Tibial artery (tissue), 4 donors: ENCODE results near the gene TBC1D1.

ENCODE experiments used
- DNase-seq, 2 donors: peaks; one replicate each; pipeline ENCODE4 v3.0.0-alpha.2; 2019
- H3K27ac ChIP-seq, 2 donors: fragments of 200-600 bp; sonication (generic) in 1 of 2; 1 replicate in 1 of 2; 2 replicates in 1 of 2; pipeline ENCODE4 v1.5.1; 2018 to 2019; ENCODE audit warnings: mild to moderate bottlenecking in 1 of 2
- H3K27me3 ChIP-seq, 2 donors: fragments of 200-600 bp; sonication (generic) in 1 of 2; one replicate each; pipeline versions ENCODE4 v1.5.1 to v1.6.0; 2016 to 2019
- H3K36me3 ChIP-seq, 3 donors: fragments of 200-600 bp; sonication (generic) in 2 of 3; one replicate each; pipeline ENCODE4 v1.5.1; 2016 to 2019; ENCODE audit warnings: mild to moderate bottlenecking in 2 of 3
- H3K4me1 ChIP-seq, 4 donors: fragments of 200-600 bp; sonication (generic) in 2 of 4; 1 replicate in 3 of 4; 2 replicates in 1 of 4; pipeline ENCODE4 v1.5.1; 2016 to 2019
- H3K4me3 ChIP-seq, 2 donors: fragments of 200-600 bp; sonication (generic) in 1 of 2; 1 replicate in 1 of 2; 2 replicates in 1 of 2; pipeline ENCODE4 v1.5.1; 2018 to 2019; ENCODE audit warnings: mild to moderate bottlenecking in 2 of 2
- H3K9me3 ChIP-seq, 3 donors: fragments of 200-600 bp; sonication (generic) in 1 of 3; one replicate each; pipeline ENCODE4 v1.5.1; 2016 to 2019
- intact Hi-C: fragments of 100-400 bp; cut with DNase I; formaldehyde crosslinking; loops from one replicate; pipeline ENCODE4 v1.15.0; 2023; ENCODE audit warnings: low total_unique reads
- TF ChIP-seq, protein P1 (sequence below), 2 experiments: fragments of 200-600 bp in 1 of 2; fragments of 450-650 bp in 1 of 2; IDR thresholded peaks; one replicate each; pipeline ENCODE4 v1.5.1; 2017 to 2019; ENCODE audit warnings: antibody characterized with exemption in 2 of 2, mild to moderate bottlenecking in 1 of 2, moderate library complexity in 1 of 2

Gene TBC1D1

GRCh38 chr4:38113551-38113950, 222.7 kb downstream of the TBC1D1 start:
- intact Hi-C loops = no loop called here
- H3K4me3 ChIP-seq = no peak overlapping the region
- DNase-seq = no peak
- TF ChIP-seq, protein P1, sequence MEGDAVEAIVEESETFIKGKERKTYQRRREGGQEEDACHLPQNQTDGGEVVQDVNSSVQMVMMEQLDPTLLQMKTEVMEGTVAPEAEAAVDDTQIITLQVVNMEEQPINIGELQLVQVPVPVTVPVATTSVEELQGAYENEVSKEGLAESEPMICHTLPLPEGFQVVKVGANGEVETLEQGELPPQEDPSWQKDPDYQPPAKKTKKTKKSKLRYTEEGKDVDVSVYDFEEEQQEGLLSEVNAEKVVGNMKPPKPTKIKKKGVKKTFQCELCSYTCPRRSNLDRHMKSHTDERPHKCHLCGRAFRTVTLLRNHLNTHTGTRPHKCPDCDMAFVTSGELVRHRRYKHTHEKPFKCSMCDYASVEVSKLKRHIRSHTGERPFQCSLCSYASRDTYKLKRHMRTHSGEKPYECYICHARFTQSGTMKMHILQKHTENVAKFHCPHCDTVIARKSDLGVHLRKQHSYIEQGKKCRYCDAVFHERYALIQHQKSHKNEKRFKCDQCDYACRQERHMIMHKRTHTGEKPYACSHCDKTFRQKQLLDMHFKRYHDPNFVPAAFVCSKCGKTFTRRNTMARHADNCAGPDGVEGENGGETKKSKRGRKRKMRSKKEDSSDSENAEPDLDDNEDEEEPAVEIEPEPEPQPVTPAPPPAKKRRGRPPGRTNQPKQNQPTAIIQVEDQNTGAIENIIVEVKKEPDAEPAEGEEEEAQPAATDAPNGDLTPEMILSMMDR (IDR thresholded peaks at IDR 0.05) = no peak
- no peaks in the 10 kb centered on the region for H3K9me3 ChIP-seq
- H3K27me3 ChIP-seq = no peaks in the 10 kb centered on the region
- H3K36me3 ChIP-seq = peaks cover 33 to 65% (median 38%) of the 10 kb centered on the region in 3 donors
- H3K27ac ChIP-seq = no peak overlapping the region
- no peaks in the 10 kb centered on the region for H3K4me1 ChIP-seq

DNA sequence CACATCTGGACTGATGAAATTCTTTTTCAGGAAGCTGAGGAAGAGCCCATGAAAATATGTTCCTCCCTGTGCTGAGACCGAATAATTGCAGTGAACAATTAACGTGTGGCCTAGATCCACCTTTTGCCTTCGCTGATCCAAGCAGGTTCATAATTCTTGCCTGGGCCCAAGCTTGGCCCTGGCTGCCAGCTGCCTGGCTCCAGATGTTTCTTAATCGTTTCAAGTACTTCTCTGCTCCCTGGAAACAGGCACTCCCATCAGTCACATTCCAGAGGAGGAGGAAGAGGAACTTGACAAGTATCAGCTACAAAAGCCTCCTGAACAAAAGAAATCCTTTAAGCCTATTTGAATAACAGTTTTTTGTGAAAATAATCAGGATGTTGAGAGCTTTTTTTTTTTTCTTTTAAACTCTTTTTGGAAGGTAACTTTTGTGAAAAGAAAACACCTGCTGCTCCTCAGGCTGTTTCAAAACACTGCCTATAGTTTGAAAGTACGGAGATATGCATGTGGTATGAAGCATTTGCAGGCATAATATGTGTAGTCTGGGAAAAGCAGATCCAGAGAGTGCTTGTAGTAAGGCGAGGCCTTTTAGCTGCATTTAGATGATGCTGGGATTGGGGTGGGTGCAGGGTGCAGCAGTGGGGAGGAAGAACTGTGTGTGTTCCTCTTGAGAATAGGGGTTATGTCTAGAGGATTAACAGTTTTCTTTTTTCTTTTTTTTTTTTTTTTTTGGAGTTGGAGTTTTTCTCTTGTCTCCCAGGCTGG, 223.7 kb downstream of the TBC1D1 start:
- Histone ChIP-seq H3K4me1 (peaks cover 0 to 1% (median under 1%) of the 10 kb centered on the region in 4 donors), H3K9me3 (no peaks in the 10 kb centered on the region), H3K27ac (no peak overlapping the region), H3K27me3 (no peaks in the 10 kb centered on the region), H3K36me3 (peaks cover 29 to 67% (median 36%) of the 10 kb centered on the region in 3 donors), H3K4me3 (no peak overlapping the region)
- intact Hi-C loops = no loop called here
- TF ChIP-seq, protein P1 (IDR thresholded peaks at IDR 0.05) = no peak
- no peak for DNase-seq

GRCh38 chr4:38115601-38116000, 224.7 kb downstream of the TBC1D1 start:
- TF ChIP-seq, protein P1 (IDR thresholded peaks at IDR 0.05) = no peak
- Histone ChIP-seq H3K9me3 (no peaks in the 10 kb centered on the region), H3K36me3 (peaks cover 39 to 70% (median 44%) of the 10 kb centered on the region in 3 donors), H3K4me1 (peaks cover 0 to 7% (median 2%) of the 10 kb centered on the region in 4 donors), H3K4me3 (no peak overlapping the region), H3K27ac (no peak overlapping the region), H3K27me3 (no peaks in the 10 kb centered on the region)
- intact Hi-C loops = no loop called here
- DNase-seq = no peak

GRCh38 chr4:38117591-38117990, 226.7 kb downstream of the TBC1D1 start:
- no peaks in the 10 kb centered on the region for H3K9me3 ChIP-seq
- H3K27ac ChIP-seq = no peak overlapping the region
- H3K27me3 ChIP-seq = no peaks in the 10 kb centered on the region
- TF ChIP-seq, protein P1 (IDR thresholded peaks at IDR 0.05) = no peak
- intact Hi-C loops = no loop called here
- peaks cover 51 to 83% (median 54%) of the 10 kb centered on the region in 3 donors for H3K36me3 ChIP-seq
- no peak overlapping the region for H3K4me3 ChIP-seq
- peaks cover 0 to 7% (median 2%) of the 10 kb centered on the region in 4 donors for H3K4me1 ChIP-seq
- no peak for DNase-seq

DNA sequence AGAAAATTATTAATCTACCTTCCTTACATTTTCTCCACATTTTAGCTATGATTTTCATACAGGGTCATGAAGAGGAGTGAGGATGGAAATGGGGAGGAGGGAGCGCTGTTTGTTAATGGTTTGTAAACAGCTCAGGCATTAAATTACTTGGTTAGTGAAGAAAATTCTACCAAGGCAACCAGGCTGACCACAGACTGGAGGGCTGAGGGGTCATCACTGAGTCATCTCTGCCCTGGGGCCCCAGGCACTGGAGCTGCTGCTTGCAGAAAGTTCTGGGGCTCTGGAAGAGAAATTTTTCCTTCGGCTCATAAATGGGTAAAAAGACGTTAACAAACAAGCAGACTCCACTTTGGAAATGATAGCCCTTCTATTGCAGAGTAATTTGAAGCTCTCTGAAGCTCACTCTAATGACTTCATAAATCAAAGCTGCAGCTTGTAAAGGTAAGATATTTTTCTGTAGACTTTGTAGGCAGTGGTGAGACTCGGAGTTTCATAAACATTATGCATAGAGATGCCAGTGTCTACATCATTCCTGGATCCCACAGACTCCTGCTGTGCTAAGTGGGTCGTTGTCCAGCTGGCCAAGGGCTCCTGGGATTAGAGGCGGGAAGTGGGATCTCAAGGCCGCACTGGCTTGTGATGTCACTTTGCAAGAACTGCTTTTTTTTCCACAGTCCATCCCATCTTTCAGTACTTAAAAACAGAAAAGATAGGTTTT, 228.9 kb downstream of the TBC1D1 start:
- Histone ChIP-seq H3K4me1 (peaks cover 0 to 7% (median 2%) of the 10 kb centered on the region in 4 donors), H3K36me3 (peaks cover 61 to 75% (median 61%) of the 10 kb centered on the region in 3 donors), H3K27me3 (no peaks in the 10 kb centered on the region), H3K9me3 (no peaks in the 10 kb centered on the region), H3K27ac (no peak overlapping the region), H3K4me3 (no peak overlapping the region)
- DNase-seq = no peak
- TF ChIP-seq, protein P1 (IDR thresholded peaks at IDR 0.05) = no peak
- intact Hi-C loops = no loop called here
